PC-3 (cell line): ENCODE measurements around the gene OSBPL2.

Experiments
- CTCF ChIP-seq: fragments of 300-600 bp; sonication (generic); conservative IDR thresholded peaks from 2 replicates; pipeline ENCODE4 v1.5.1; 2017; ENCODE audit warnings: antibody characterized with exemption, low read depth, mild to moderate bottlenecking, low read length
- EZH2 ChIP-seq: fragments of 300-600 bp; sonication (generic); IDR thresholded peaks from one replicate; pipeline ENCODE4 v1.6.1; 2017; ENCODE audit warnings: antibody characterized with exemption, mild to moderate bottlenecking, low read length; ENCODE audit not compliant: unreplicated experiment
- EZH2phosphoT487 ChIP-seq: fragments of 300-600 bp; sonication (generic); IDR thresholded peaks from 2 replicates; pipeline ENCODE4 v1.6.1; 2018; ENCODE audit warnings: mild to moderate bottlenecking, antibody characterized with exemption, low read length, borderline replicate concordance

- no peak for TF ChIP-seq CTCF
- no peak for TF ChIP-seq EZH2phosphoT487
- no peak for TF ChIP-seq EZH2
Observed at GRCh38 chr20:62311150-62311549, 72.8 kb downstream of the OSBPL2 start.
